Measurements from ENCODE around the gene MID1. TPM values are rescaled to one million over a fixed set of nuclear protein-coding genes. Genes with fewer than 3 reads are reported as not detected.

MID1 gene
- total RNA-seq, 1 experiment from 2014 or later: 32.4 TPM

DNA sequence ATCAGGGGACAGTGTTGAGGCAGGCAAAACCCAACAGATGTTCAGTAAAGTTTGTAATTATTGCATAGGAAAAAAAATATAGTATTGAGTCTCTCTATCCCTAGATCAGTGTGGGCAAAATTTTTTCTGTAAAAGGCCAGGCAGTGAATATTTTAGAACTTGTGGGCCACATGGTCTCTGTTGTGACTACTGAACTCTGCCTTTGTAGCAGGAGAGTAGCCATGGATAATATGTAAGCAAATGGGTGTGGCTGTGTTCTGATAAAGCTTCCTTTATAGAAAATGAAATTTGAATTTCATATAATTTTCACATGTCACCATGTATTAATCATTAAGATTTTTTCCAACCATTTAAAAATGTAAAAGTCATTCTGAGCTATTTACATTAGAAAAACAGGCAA, 193.1 kb downstream of the MID1 start:
- intact Hi-C loops (cut with micrococcal nuclease; ENCODE audit: unreplicated experiment): no loop called here
- no peaks in the 10 kb centered on the region for H3K9me3 ChIP-seq (ENCODE audit: control insufficient read depth, insufficient read depth, low read depth, low read length)
- H3K27ac ChIP-seq (ENCODE audit: low read length): no peak overlapping the region
- POLR2A ChIA-PET: no interaction called here
- in situ Hi-C loops (cut with HindIII; ENCODE audit: low pct_unique_long_range_greater_than_20kb, low sequenced_read_pairs): no loop called here
- ATAC-seq: no peak
- no TSS peak for BruUV-seq (replicated peaks)
- H3K4me3 ChIP-seq (ENCODE audit: low read depth in 2 of 2, low read length in 2 of 2): no peak overlapping the region
- no peak for DNase-seq (ENCODE audit: low read depth, low spot score)
- TF ChIP-seq POLR2AphosphoS5 (IDR thresholded peaks at IDR 0.05; ENCODE audit: low read depth, low read length) (no peak), TCF7L2 (IDR thresholded peaks at IDR 0.05; ENCODE audit: low read depth, low read length) (no peak), SIN3A (IDR thresholded peaks at IDR 0.05; ENCODE audit: borderline replicate concordance, insufficient read depth, low read depth, low read length) (no peak), REST (IDR thresholded peaks at IDR 0.05; ENCODE audit: insufficient read depth in 1 of 2, low read depth in 2 of 2, low read length in 1 of 2) (no peak)
- TF ChIP-seq, protein P1, sequence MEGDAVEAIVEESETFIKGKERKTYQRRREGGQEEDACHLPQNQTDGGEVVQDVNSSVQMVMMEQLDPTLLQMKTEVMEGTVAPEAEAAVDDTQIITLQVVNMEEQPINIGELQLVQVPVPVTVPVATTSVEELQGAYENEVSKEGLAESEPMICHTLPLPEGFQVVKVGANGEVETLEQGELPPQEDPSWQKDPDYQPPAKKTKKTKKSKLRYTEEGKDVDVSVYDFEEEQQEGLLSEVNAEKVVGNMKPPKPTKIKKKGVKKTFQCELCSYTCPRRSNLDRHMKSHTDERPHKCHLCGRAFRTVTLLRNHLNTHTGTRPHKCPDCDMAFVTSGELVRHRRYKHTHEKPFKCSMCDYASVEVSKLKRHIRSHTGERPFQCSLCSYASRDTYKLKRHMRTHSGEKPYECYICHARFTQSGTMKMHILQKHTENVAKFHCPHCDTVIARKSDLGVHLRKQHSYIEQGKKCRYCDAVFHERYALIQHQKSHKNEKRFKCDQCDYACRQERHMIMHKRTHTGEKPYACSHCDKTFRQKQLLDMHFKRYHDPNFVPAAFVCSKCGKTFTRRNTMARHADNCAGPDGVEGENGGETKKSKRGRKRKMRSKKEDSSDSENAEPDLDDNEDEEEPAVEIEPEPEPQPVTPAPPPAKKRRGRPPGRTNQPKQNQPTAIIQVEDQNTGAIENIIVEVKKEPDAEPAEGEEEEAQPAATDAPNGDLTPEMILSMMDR (IDR thresholded peaks at IDR 0.05): no peak
- CTCF ChIA-PET: no interaction called here
- no peaks in the 10 kb centered on the region for H3K27me3 ChIP-seq (ENCODE audit: control insufficient read depth, insufficient read depth, low read length)
- H3K4me1 ChIP-seq (ENCODE audit: control insufficient read depth, insufficient read depth, low read length): no peaks in the 10 kb centered on the region
- no peaks in the 10 kb centered on the region for H3K36me3 ChIP-seq (ENCODE audit: control insufficient read depth, insufficient read depth, low read length)

DNA sequence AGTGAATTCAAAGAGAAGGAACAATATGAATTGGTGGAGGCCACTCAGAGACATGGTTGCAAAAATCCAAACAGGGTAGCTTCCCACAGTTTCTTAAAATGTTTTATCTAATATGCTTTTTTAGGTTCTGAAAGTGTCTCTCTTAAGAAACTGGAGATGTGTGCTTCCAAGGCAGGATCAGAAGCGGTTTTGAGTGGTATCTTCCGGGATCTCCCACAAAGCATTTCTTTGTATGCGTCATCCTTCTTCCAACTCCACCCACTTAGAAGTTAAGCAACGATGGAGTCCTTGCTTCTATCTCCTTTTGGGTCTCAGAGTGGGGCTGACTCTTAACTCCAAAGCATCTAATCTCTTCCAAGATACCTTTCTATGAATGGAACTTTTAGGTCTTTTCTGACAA, 196.7 kb downstream of the MID1 start:
- BruUV-seq (replicated peaks): no TSS peak
- no peaks in the 10 kb centered on the region for H3K36me3 ChIP-seq (ENCODE audit: control insufficient read depth, insufficient read depth, low read length)
- in situ Hi-C loops (cut with HindIII; ENCODE audit: low pct_unique_long_range_greater_than_20kb, low sequenced_read_pairs) (no loop called here), intact Hi-C loops (cut with micrococcal nuclease; ENCODE audit: unreplicated experiment) (no loop called here)
- no peak overlapping the region for H3K4me3 ChIP-seq (ENCODE audit: low read depth in 2 of 2, low read length in 2 of 2)
- ATAC-seq (no peak), DNase-seq (ENCODE audit: low read depth, low spot score) (no peak)
- no peaks in the 10 kb centered on the region for H3K4me1 ChIP-seq (ENCODE audit: control insufficient read depth, insufficient read depth, low read length)
- CTCF ChIA-PET: no interaction called here
- no peaks in the 10 kb centered on the region for H3K27me3 ChIP-seq (ENCODE audit: control insufficient read depth, insufficient read depth, low read length)
- H3K27ac ChIP-seq (ENCODE audit: low read length): no peak overlapping the region
- POLR2A ChIA-PET: no interaction called here
- TF ChIP-seq SIN3A (IDR thresholded peaks at IDR 0.05; ENCODE audit: borderline replicate concordance, insufficient read depth, low read depth, low read length): no peak
- TF ChIP-seq REST (IDR thresholded peaks at IDR 0.05; ENCODE audit: insufficient read depth in 1 of 2, low read depth in 2 of 2, low read length in 1 of 2): no peak
- TF ChIP-seq POLR2AphosphoS5 (IDR thresholded peaks at IDR 0.05; ENCODE audit: low read depth, low read length): no peak
- TF ChIP-seq, protein P1 (IDR thresholded peaks at IDR 0.05): no peak
- no peak for TF ChIP-seq TCF7L2 (IDR thresholded peaks at IDR 0.05; ENCODE audit: low read depth, low read length)
- H3K9me3 ChIP-seq (ENCODE audit: control insufficient read depth, insufficient read depth, low read depth, low read length): no peaks in the 10 kb centered on the region
